ENCODE measurements around the gene DSCAML1. TPM values are rescaled to one million over a fixed set of nuclear protein-coding genes. Genes with fewer than 3 reads are reported as not detected.

The DSCAML1 gene
- total RNA-seq, 1 donor from 2014 or later = 0.16 TPM

DNA sequence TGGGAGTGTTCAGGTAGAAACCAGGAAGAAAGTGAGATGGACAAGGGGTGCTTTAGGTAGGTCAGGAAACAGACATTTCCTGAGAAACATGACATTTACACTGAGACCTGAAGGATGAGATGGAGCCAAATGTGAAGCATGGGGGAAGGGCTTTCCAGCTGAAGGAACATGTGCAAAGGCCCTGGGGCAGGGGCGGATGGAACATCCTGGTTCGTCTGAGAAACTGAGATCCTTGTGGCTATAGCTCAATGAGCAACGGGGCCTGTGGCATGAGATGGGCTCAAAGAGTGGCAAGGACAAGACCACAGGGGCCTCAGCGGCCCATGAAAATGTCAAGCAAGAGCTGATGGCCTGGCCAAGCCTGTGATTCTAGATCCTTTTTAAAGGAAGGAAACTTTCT lies 127.4 kb downstream of the DSCAML1 start:
- peaks cover 2% of the 10 kb centered on the region for H3K9me3 Mint-ChIP-seq (ENCODE audit: unreplicated experiment)
- no peak overlapping the region for H3K4me3 Mint-ChIP-seq (ENCODE audit: unreplicated experiment)
- TF ChIP-seq EZH2 (IDR thresholded peaks at IDR 0.05; ENCODE audit: insufficient read depth, low read length) = no peak
- Histone ChIP-seq H3K36me3 (ENCODE audit: insufficient read depth, low read length) (no peaks in the 10 kb centered on the region), H3K4me3 (ENCODE audit: insufficient read depth, low read depth, low read length) (no peak overlapping the region), H2AFZ (ENCODE audit: low read depth, low read length) (no peak overlapping the region), H3K27me3 (ENCODE audit: insufficient read depth, low read length) (peaks cover 23% of the 10 kb centered on the region), H4K20me1 (ENCODE audit: insufficient read depth, low read length) (no peaks in the 10 kb centered on the region), H3K9ac (ENCODE audit: low read length) (no peak overlapping the region), H3K9me3 (ENCODE audit: insufficient read depth, low read depth, low read length) (no peaks in the 10 kb centered on the region), H3K4me1 (ENCODE audit: insufficient read depth, low read length) (no peaks in the 10 kb centered on the region), H3K79me2 (ENCODE audit: insufficient read depth, low read length) (no peaks in the 10 kb centered on the region), H3K4me2 (ENCODE audit: low read length) (no peak overlapping the region), H3K27ac (ENCODE audit: low read depth, low read length) (no peak overlapping the region)
- peaks cover 4% of the 10 kb centered on the region for H3K4me1 Mint-ChIP-seq (ENCODE audit: low read depth, unreplicated experiment)
- H3K36me3 Mint-ChIP-seq (ENCODE audit: low read depth, unreplicated experiment) = no peaks in the 10 kb centered on the region
- DNase-seq (ENCODE audit: low read depth) (no peak), FAIRE-seq (no peak)
- H3K27ac Mint-ChIP-seq (ENCODE audit: unreplicated experiment) = no peak overlapping the region
- peaks cover 74% of the 10 kb centered on the region for H3K27me3 Mint-ChIP-seq (ENCODE audit: low read depth, unreplicated experiment)

DNA sequence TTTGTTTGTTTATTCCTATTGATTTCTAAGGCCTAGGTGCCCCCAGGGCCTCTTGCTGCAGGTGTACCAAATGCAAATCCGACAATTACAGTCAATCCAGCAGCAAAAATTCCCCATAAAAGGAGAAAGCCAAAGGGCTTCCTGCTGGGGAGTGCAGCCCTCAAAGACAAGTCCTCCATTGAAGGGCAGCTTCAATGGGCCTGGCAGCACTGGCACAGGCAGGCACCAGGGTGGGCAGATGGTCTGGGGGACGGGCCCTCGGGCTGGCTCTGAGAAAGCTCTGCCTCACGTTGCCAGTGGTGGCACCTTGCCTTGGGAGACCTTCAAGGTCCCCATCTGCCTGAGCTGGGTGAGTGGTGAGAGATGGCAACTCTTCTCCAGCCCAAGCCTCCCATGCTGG lies 128.0 kb downstream of the DSCAML1 start:
- H3K27ac Mint-ChIP-seq (ENCODE audit: unreplicated experiment) = no peak overlapping the region
- H3K4me3 Mint-ChIP-seq (ENCODE audit: unreplicated experiment) = no peak overlapping the region
- Histone ChIP-seq H3K4me3 (ENCODE audit: insufficient read depth, low read depth, low read length) (no peak overlapping the region), H3K4me2 (ENCODE audit: low read length) (no peak overlapping the region), H3K9me3 (ENCODE audit: insufficient read depth, low read depth, low read length) (no peaks in the 10 kb centered on the region), H3K27me3 (ENCODE audit: insufficient read depth, low read length) (peaks cover 22% of the 10 kb centered on the region), H3K79me2 (ENCODE audit: insufficient read depth, low read length) (no peaks in the 10 kb centered on the region), H3K27ac (ENCODE audit: low read depth, low read length) (no peak overlapping the region), H3K9ac (ENCODE audit: low read length) (no peak overlapping the region), H4K20me1 (ENCODE audit: insufficient read depth, low read length) (no peaks in the 10 kb centered on the region), H2AFZ (ENCODE audit: low read depth, low read length) (no peak overlapping the region), H3K36me3 (ENCODE audit: insufficient read depth, low read length) (no peaks in the 10 kb centered on the region), H3K4me1 (ENCODE audit: insufficient read depth, low read length) (no peaks in the 10 kb centered on the region)
- FAIRE-seq (no peak), DNase-seq (ENCODE audit: low read depth) (no peak)
- peaks cover 5% of the 10 kb centered on the region for H3K4me1 Mint-ChIP-seq (ENCODE audit: low read depth, unreplicated experiment)
- no peak for TF ChIP-seq EZH2 (IDR thresholded peaks at IDR 0.05; ENCODE audit: insufficient read depth, low read length)
- no peak for TF ChIP-seq CTCF (IDR thresholded peaks at IDR 0.05; ENCODE audit: insufficient read depth, low read depth, low read length)
- H3K36me3 Mint-ChIP-seq (ENCODE audit: low read depth, unreplicated experiment) = no peaks in the 10 kb centered on the region
- peaks cover 2% of the 10 kb centered on the region for H3K9me3 Mint-ChIP-seq (ENCODE audit: unreplicated experiment)
- H3K27me3 Mint-ChIP-seq (ENCODE audit: low read depth, unreplicated experiment) = peaks cover 72% of the 10 kb centered on the region

DNA sequence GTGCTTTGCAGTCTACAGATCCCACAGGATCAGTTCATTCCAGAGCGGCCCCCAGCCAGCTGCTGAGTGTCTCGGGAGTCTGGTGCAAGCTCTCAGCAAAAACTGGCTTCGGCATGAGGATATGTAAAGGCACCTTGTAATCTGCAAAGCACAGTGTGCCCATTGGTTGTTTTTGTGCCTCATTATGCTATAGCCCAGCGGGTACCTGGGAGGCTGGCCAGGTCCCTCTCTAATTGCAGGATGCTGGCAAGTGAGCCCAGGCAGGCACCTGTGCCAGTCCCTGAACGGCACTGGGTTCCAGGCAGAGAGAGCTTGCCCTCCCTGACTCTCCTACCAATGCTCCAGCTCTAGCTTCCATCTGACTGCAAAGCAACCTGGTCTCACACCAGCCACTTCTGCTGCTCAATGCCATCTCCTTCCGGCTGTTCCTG lies 128.7 kb downstream of the DSCAML1 start:
- no peak for DNase-seq (ENCODE audit: low read depth)
- H3K4me2 ChIP-seq (ENCODE audit: low read length) = no peak overlapping the region
- Mint-ChIP-seq H3K36me3 (ENCODE audit: low read depth, unreplicated experiment) (no peaks in the 10 kb centered on the region), H3K4me1 (ENCODE audit: low read depth, unreplicated experiment) (peaks cover 5% of the 10 kb centered on the region), H3K27ac (ENCODE audit: unreplicated experiment) (no peak overlapping the region), H3K4me3 (ENCODE audit: unreplicated experiment) (no peak overlapping the region), H3K9me3 (ENCODE audit: unreplicated experiment) (peaks cover 2% of the 10 kb centered on the region), H3K27me3 (ENCODE audit: low read depth, unreplicated experiment) (peaks cover 71% of the 10 kb centered on the region)
- peaks cover 23% of the 10 kb centered on the region for H3K27me3 ChIP-seq (ENCODE audit: insufficient read depth, low read length)
- H3K36me3 ChIP-seq (ENCODE audit: insufficient read depth, low read length) = no peaks in the 10 kb centered on the region
- TF ChIP-seq EZH2 (IDR thresholded peaks at IDR 0.05; ENCODE audit: insufficient read depth, low read length) (no peak), CTCF (IDR thresholded peaks at IDR 0.05; ENCODE audit: insufficient read depth, low read depth, low read length) (no peak)
- H3K27ac ChIP-seq (ENCODE audit: low read depth, low read length) = no peak overlapping the region
- no peak overlapping the region for H3K9ac ChIP-seq (ENCODE audit: low read length)
- H3K4me1 ChIP-seq (ENCODE audit: insufficient read depth, low read length) = no peaks in the 10 kb centered on the region
- FAIRE-seq = no peak
- no peak overlapping the region for H2AFZ ChIP-seq (ENCODE audit: low read depth, low read length)
- H4K20me1 ChIP-seq (ENCODE audit: insufficient read depth, low read length) = no peaks in the 10 kb centered on the region
- no peaks in the 10 kb centered on the region for H3K9me3 ChIP-seq (ENCODE audit: insufficient read depth, low read depth, low read length)
- no peak overlapping the region for H3K4me3 ChIP-seq (ENCODE audit: insufficient read depth, low read depth, low read length)
- H3K79me2 ChIP-seq (ENCODE audit: insufficient read depth, low read length) = no peaks in the 10 kb centered on the region
